ENCODE results near the gene CA4.

CA4 gene

DNA sequence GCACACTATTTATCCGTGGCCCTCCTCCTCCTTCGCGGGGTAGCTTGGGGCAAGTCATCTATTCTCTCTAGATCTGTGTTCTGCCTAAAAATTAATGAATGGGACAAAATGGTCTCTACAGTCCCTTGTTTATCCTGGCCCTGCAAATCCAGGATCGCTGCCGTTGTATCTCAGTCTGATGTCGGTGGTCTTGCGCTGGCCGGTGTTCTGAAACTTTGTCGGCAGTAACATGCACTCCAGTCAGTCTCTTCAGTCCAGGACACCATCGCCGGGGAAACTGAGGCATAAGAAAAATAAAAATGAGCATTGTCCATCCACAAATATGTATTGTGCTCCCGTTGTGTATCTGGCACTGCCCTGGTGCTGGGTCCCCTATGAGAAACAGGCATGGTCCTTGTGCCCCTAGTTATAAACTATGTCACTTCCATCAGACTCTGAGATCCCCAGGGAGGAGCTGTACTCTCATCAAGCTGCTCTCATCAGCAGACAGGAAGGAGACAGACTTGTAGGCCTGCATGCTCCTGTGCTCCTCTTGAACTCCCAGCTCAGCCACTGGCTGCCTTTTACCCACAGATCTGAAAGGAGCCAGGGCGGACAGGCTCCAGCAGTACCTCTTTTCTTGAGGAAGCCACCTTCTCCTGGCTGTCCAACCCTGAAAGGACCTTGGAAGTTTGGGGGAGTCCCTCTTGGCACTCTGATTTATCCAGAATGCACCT lies 13.7 kb upstream of the CA4 start:
- TF ChIP-seq, protein P1, sequence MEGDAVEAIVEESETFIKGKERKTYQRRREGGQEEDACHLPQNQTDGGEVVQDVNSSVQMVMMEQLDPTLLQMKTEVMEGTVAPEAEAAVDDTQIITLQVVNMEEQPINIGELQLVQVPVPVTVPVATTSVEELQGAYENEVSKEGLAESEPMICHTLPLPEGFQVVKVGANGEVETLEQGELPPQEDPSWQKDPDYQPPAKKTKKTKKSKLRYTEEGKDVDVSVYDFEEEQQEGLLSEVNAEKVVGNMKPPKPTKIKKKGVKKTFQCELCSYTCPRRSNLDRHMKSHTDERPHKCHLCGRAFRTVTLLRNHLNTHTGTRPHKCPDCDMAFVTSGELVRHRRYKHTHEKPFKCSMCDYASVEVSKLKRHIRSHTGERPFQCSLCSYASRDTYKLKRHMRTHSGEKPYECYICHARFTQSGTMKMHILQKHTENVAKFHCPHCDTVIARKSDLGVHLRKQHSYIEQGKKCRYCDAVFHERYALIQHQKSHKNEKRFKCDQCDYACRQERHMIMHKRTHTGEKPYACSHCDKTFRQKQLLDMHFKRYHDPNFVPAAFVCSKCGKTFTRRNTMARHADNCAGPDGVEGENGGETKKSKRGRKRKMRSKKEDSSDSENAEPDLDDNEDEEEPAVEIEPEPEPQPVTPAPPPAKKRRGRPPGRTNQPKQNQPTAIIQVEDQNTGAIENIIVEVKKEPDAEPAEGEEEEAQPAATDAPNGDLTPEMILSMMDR (IDR thresholded peaks at IDR 0.05; ENCODE audit: borderline replicate concordance, control extremely low read depth, extremely low read depth, insufficient read depth, missing control alignments): no peak
- no peak for DNase-seq (ENCODE audit: low spot score)
- in situ Hi-C loops (cut with MboI; ENCODE audit: low sequenced_read_pairs, unreplicated experiment): loop anchor here (25.0 kb wide), 2 partner anchors 276 to 501 kb away; partner anchors contain the start of gene CHCT1

GRCh38 chr17:60137731-60138130 lies 12.0 kb upstream of the CA4 start:
- TF ChIP-seq, protein P1 (IDR thresholded peaks at IDR 0.05; ENCODE audit: borderline replicate concordance, control extremely low read depth, extremely low read depth, insufficient read depth, missing control alignments): no peak
- DNase-seq (ENCODE audit: low spot score): no peak
- in situ Hi-C loops (cut with MboI; ENCODE audit: low sequenced_read_pairs, unreplicated experiment): loop anchor here (25.0 kb wide), 2 partner anchors 275 to 500 kb away; partner anchors contain the start of gene CHCT1

GRCh38 chr17:60138769-60139437 lies 10.9 kb upstream of the CA4 start:
- DNase-seq (ENCODE audit: low spot score): no peak
- in situ Hi-C loops (cut with MboI; ENCODE audit: low sequenced_read_pairs, unreplicated experiment): loop anchor here (25.0 kb wide), 2 partner anchors 273 to 498 kb away; partner anchors contain the start of gene CHCT1
- TF ChIP-seq, protein P1 (IDR thresholded peaks at IDR 0.05; ENCODE audit: borderline replicate concordance, control extremely low read depth, extremely low read depth, insufficient read depth, missing control alignments): no peak

DNA sequence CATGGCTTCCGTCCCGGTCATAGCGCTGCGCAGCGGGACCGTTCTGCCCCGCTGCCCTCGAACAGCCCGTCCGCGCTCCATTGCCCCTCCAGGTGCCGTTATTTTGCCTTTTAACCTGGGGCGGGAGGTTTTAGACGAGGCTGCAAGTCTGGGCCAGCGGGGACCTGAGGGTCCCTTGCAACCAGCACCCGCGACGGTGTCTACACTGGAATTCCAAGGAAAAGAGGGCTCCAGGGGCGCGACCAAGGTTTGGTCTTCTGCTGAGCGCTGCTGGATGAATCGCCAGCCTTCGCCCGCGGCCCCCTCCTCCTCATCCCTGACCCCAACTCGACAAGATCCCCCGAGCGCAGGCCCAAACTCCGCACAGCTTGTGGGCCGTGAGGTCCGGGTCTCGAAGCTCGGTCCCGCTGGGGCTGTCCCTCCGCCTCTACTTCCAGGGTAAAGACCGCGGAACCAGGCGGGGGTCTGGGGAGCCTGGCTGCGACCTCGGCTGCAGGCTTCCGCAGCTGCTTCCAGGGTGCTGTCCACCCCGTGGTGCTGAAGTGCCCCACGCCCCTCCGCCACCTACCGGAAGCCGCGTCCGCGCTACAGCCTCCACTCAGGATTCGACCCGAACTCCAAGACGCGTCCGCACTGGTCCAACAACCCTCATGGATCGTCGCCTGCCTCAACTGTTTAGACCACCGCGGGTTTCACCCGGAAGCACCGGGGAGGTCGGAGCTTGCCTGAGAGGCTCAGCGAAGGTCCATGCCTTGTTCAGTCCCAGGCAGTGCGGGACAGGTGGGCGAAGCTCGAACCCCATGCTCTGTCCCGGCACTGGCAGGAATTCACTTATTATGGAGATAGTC lies 10.1 kb upstream of the CA4 start:
- in situ Hi-C loops (cut with MboI; ENCODE audit: low sequenced_read_pairs, unreplicated experiment): loop anchor here (25.0 kb wide), 2 partner anchors 273 to 498 kb away; partner anchors contain the start of gene CHCT1
- peak; percentile 80 for DNase-seq (ENCODE audit: low spot score)
- TF ChIP-seq, protein P1 (IDR thresholded peaks at IDR 0.05; ENCODE audit: borderline replicate concordance, control extremely low read depth, extremely low read depth, insufficient read depth, missing control alignments): peak; percentile 38

GRCh38 chr17:60141111-60142018 lies 8.4 kb upstream of the CA4 start:
- in situ Hi-C loops (cut with MboI; ENCODE audit: low sequenced_read_pairs, unreplicated experiment): loop anchor here (25.0 kb wide), 2 partner anchors 271 to 496 kb away; partner anchors contain the start of gene CHCT1
- TF ChIP-seq, protein P1 (IDR thresholded peaks at IDR 0.05; ENCODE audit: borderline replicate concordance, control extremely low read depth, extremely low read depth, insufficient read depth, missing control alignments): no peak
- DNase-seq (ENCODE audit: low spot score): no peak

Data from GM13976 (cell line).